Activated naive CD4-positive, alpha-beta T cell treated with anti-CD3 and anti-CD28 coated beads, Interleukin-2, amount 50 U/mL, for 16 hours (primary cell): Measurements from ENCODE around the gene KCTD15.

Experiments used
- DNase-seq: peaks from one replicate; pipeline ENCODE4 v3.0.0-alpha.2; 2020

The KCTD15 gene, protein sequence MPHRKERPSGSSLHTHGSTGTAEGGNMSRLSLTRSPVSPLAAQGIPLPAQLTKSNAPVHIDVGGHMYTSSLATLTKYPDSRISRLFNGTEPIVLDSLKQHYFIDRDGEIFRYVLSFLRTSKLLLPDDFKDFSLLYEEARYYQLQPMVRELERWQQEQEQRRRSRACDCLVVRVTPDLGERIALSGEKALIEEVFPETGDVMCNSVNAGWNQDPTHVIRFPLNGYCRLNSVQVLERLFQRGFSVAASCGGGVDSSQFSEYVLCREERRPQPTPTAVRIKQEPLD

DNA sequence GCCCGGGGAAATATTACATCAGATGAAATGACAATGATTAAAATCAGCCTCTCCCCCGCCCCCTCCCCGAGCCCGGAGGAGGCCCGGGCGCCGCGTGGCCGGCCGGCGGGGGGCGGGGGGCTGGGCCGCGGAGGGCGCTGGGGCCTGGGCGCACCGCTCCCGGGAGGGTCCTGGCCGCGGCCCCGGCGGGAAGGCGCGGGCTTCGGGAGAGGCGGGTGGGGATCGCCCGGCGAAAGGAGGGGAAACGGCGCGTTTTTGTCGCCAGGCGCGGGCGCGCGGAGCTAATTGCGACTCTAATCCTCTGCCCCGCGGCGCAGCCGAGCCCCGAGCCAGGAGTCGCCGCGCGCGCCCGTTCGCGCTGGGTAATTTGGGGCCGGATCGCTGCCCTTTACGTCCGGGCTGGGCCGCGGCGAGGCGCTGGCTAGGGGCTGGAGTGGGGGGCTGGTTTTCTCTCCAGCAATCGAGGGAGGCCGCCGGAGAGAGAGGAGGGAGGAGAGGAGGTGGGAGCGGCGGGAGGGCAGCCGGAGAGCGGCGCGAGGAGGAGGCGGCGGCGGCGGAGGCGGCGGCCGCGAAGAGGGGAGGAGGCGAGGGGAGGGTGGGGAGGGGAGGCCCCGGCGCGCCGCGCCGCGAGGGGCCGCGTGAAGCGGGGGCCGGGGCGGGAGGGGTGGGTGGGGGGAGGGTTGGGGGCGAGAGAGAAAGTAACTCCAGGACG is at the start of gene KCTD15:
Gene KCTD15 (plus strand): TSS at position 707 of the 712 bp plus-strand sequence. CDS start 3,585 bp downstream, outside the sequence.
- peak; percentile 46 for DNase-seq

DNA sequence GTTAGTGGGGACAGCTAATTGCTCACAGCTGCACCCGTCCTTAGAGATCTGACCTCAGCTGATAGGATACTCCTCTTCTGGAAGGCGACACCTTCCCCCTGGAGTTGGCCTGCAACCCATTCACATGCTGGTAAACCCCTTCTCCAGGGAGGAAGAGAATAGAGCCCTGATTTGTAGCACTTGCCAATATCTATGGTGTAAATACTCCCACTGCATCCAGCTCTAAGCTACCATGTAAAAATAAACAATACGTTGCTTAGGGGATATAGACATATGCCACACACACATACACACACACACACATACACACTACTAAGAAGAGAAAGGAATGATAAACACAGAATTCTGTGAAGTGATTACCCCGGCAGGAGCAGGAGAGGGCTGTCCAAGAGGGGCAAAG is 49.4 kb upstream of the KCTD15 start:
- DNase-seq, result no peak

DNA sequence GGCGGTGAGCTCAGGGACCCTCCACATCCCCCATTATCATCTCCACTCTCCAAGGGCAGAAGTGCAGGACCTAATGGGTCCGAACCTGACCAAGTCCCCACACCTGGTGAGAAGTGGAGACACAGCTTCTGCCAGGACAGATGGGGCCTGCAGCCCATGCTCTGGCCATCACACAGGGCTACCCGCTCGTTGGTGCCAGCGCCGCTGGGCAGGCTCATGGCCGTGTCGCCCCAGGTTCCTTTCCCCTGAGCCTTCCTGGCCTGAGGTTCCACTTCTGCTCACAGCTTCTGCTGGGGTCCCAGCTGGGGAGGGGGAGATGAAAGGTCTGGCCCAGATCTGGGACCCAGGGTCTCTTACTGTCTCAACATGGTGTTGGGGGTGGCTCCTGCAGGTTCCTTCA is 48.4 kb upstream of the KCTD15 start:
- no peak for DNase-seq

DNA sequence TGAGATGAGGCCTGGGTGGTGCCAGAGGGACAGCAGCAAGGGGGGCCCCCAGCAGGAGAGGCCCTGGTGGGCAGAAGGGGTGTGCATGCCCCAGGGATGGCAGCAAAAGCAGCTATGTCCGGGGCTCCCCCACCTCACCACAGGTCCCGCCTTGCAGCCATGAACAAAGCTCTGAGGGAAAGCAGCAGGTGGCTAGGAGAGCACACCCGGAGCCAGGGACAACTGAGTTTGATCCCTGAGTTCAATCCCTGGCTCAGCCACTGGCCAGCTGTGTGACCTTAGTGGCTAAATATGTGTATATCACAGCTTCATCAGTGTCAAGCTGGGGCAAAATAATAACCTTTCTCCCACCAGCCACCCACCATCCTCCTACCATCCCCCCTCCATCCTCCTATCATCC is 47.7 kb upstream of the KCTD15 start:
- no peak for DNase-seq

DNA sequence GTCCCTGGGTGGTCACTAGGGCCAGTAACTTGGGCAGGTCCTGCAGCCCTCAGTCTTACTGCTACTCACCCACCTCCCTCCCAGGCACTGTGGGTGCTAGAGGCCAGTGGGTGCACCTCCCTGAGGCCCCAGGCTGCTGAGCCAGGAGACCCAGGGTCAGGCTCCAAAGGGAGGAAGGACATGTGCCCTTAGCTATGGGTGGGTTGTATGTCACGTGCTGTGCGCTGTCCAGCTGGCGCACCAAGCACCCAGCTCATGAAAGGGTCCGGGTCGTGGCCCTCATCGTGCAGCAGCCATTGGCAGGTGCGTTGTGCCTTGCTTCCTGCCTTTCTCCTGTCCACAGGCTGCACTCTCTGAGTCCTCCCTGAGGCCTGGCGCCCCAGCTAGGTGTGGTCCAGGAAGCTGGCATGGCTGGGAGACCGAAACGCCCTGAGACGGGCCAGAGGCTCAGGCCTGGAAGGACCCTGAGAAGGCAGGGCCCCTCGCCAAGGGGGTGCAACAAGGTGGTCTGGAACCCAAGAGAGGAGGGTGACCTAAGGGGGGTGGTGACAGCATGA is 47.0 kb upstream of the KCTD15 start:
- no peak for DNase-seq

DNA sequence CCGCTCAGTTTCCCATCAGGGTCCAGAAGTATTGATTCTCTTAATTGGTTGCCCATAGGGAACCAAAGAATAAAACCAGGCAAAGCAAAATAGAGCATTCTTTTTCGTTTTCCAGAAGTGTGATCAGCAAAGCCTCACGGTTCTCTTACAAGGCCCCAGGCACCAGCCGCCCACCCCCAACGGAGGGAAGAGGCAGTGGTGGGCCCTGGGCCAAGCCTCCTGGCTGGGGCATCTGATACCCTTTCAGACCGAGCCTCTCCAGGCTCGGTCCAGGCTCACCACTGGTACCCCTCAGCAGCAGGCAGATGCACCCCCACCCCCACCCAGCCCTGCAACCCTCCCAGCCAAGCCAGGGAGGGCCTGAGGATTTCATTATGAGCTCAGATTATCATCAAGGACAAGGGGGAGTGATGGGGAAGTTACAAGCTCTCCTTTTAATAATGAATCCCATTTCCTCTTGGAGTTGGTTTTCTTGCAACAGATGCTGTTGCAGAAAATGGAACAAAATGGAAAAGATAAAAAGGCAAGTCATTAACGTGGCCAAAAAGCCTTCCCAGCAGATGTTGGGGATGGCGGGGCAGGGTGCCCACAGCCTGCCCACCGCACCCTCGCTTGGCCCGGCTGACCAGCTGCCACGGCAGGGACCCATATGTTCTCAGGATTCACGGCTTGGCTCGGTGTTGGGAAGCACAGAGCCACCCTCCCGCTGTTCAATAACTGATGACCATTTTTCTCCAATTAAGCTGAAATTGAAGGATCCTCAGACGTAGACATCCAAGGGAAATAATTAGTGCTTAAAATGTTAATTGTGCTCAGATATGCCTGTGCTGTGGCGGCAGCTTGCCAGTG is 45.9 kb upstream of the KCTD15 start:
- no peak for DNase-seq

DNA sequence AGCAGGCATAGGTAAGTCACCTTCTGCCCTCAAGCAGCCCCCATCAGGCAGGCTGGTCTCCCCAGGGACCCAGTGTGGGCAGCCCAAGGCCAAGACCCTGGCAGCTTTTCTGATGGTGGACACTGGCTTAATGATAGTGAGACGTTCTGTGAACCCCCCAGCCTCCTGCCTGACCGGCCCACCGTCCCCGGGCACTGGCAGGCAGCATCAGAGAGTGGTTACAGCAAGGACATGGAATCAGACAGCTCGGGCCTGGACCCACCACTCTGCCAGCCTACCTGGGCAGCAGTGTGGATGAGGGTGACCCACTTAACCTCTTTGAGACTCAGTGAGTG is 45.3 kb upstream of the KCTD15 start:
- no peak for DNase-seq

DNA sequence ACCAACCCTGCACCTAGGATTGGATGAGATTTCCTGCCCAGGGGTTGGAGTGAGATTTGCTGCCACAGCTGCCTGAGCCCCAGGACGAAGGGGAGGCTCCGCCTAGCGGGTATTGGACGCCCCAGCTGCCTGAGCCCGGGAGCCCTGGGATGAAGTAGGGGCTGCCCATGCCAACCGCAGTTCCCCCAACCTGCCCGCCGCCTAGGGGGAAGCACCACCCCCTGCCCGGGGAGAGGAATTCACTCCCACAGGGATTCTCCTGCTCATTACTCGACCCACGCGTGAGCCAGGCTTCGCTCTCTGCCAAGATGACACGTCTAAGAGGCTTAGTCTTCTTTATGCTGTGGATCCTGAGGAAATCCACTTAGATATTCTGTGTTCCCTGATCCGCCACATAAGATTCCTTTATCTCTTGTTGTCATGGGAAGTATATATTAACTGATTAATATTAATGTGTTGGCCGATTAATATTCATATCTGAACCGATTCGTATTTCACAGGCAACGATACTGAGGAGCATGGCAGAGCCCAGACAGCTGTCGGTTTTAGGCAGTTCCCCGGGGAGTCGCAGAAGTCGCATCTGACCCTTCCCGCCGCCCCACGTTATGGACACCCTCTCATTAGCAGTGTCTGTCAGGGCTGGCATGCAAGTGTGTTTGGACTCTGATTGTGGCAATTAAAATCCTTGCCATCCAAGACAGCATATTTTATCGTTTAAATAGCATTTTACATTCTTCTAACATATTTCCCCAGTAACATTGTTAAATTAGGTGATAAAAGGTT is 44.5 kb upstream of the KCTD15 start:
- no peak for DNase-seq

DNA sequence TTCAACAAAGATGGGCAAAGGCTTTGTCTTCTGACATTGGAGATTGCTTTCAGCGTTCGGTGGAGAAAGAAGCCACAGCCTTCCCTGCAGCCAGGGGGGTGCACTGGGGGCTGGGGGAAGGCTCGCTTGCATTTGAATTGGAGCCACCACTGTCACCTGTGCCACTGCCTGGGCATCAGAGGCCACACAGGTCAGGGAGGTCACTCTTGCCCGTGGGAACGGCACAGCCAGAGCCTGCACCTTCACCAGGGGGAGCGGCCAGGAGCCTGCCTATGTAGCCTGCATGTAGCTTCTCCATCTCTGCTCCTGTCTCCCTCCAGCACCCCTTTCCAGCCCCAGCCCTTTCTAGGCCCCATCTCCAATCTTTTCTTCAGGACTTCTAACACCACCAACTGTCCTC is 43.7 kb upstream of the KCTD15 start:
- no peak for DNase-seq

DNA sequence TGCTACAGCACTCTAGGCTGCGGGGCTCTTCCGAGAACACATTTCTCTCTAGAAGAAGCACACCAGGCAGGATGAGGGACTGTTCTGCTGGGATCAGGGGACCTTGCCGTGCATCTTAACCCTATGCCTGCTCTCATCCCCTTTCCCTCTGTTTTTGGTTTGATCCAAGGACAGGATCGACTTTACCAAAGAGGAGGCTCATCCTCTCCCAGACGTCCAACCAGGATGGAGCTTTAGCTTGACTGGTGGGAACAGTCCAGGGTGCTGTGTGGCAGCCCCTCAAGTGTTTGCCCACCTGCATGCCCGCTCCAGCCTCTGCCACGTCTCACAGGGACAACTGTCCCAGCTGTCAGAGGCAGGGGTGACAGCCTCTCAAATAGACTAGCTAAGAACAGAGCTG is 42.3 kb upstream of the KCTD15 start:
- no peak for DNase-seq

DNA sequence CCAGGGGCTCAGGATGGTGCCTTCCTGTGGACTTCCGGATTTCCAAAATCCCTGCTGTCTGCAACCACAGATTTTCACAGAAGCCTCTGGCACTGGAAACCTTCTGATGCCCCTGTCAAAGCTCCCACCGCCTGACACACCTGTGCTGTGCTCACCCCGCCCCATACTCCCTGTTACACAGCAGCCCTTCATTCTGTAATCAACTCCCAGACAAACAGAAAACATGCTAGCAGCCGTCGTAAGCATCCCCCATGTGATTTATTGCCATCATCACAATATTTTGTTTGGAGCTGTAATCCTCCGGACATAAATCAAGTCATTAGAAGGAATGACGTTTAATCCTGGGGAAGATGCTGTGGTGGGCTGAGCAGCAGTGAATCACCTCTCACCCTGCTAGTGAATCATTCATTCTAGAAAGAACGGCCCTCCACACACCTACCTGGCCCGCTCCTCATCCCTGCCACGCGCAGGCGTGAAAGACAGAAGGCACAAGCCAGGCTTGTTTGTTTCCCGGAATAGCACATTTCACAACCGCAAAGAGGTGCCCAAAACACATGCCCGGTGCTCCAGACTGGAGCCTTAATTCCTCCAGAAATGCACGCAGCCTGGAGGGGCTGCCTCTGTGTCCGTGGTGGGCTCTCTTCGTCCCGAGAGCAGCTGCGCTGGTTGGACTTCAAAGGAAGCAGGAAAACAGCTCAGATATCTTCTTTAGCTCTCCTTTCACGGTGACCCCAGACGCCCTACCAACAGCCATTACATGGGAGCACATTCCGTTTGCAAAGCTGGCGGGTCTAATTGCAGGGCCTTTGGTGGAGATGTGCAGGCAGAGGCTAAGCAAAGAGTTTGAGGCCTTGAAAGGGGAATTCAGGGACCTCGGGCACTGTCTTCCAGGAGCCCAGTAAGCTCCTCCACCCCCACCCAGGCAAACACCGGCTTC is 41.3 kb upstream of the KCTD15 start:
- DNase-seq, result no peak

DNA sequence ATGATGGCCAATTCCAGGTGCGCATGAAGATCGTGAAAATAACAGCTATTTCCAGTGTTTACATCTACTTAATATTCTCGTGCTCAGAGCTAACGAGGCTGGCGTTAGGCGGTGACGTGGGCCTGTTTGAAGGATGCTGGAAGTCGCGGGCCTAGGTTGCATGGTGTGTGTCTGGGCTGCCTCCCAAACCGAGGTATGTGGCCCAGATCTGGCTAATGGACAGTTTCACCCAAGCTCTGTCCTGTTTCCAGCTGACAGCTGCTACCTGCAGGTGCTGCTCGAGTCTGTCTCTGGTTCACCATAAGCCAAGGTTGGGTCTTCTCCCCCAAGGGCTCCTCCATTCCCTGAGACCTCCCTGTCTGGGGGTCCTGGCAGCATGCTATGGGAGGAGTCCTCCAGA is 40.5 kb upstream of the KCTD15 start:
- no peak for DNase-seq

DNA sequence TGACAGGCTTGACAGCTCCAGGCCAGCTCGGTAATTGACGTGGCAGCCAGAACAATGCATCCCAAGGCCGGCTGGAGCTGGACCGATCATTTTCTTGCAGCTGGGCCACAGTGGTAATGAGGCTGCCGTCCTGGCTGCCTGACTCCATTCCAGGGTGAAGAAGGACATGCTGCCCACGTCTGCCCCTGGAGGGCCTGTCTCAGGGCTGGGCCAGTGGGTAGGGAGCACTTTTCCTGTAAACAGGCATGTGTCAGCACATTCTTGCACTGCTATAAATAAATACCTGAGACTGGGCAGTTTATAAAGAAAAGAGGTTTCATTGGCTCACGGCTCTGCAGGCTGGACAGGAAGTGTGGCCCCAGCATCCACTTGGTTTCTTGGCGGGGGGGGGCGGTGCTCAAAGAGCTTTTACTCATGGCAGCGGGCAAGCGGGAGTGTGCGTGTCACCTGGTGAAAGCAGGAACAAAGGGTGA is 38.1 kb upstream of the KCTD15 start:
- no peak for DNase-seq

DNA sequence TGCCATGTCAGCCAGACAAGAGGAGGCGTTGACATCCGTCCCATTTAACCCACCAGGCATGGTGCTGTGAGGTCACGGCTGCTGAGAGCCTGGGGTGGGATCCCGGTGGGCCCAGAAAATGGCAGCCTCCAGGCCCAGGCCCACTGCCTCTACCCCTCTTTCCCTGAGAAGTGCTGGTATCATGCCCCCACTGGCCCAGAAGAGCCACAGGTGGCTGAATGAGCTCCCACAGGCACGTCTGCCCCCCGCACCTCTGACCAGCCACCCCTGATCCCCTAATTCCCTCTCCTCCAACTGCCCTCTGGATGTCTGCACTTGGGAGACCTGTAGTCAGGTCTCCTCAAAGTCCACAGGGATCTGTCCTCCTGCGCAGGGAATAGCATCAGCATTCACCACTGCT is 37.3 kb upstream of the KCTD15 start:
- DNase-seq, result no peak

DNA sequence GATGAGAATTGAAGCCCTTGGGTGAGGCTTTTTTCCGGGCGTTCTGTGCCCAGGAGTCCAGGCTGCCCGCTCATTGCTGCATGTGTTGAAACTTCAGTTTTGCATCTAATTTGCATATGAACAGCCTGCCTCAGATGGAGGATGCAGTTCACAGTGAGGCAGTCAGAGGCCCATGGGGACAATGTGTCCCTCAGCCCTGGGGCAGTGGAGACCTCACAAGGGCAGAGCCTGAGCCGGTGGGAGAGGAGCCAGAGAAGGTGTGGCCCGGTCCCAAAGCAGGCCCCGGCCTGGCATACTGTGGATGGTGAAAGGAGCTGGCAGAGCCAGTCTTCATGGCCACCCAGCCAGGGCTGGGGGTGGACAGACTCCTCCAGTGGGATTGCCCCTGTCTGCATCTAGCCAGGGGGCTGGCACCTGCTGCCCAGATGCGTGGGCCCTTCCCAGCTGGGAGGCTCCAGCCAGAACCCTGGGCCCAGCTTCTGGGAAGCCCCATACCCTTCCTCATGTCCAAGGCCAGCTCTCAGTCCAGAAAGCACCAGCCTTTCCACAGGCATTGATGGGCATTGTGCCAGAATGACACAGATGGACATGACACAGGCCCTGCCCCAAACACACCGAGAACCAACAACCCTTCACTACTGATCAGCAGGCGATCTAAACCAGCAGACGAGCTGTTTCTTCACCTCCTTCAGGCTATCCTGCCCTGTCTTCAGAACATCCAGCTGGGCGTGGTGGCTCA is 32.9 kb upstream of the KCTD15 start:
- no peak for DNase-seq

DNA sequence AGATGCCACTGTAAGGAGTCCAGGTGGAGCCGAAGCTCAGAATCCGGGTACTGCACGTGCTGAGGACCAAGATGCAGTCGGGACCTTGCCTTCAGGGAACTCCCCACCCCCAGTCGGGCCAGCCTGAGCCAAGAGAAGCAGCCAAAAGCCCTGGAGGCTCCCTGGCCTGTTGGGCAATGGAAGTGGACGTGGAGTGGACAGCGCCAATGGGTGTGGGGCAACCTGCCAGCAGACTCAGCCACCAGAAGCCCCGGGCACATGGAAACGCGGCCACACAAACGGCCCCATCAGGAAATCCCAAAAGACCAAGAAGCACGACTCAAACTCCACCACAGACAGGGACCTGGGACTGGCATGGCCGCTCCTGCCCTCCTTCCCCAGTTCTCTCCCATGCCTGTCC is 30.0 kb upstream of the KCTD15 start:
- no peak for DNase-seq

DNA sequence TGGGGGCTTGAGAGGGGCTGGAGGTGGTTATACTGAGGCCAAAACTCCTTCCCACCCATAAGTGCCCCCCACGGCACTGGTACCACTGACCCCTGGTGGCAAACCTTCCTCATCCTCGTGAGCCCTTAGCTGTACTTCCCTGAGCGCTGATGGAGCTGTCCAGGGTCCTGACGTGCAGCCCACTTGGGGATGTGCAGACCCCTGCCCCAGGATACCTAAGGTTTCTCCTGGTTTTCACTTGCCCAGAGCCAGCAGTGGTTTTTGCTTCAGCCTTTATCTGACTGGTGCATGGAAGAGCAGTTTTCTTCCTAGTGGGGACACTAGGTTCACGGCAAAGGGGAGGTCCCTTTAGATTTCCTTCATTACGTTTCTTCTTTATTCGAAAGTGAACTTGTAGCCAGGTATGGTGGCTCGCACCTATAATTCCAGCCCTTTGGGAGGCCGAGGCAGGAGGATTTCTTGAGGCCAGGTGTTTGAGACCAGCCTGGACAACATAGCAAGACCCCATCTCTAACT is 28.7 kb upstream of the KCTD15 start:
- no peak for DNase-seq

DNA sequence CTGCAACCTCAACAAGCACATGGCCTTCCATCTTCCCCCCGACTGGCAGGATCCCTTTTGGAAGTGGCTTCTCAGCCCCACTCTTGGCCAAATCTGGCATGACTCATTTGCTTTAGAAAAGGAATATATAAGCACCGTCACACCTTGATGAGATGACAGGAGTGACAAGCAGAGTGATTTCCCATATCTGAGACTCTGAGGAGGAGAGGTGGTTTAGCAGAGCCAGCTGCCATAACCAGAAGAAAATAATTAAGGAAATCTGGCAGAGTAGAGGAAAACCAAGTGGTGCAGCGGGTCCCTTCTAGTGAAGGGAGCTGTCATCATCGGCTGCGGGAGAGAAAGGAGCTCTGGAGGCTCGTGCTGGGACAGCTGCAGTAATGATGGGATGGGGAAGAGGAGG is 27.5 kb upstream of the KCTD15 start:
- DNase-seq, result no peak

DNA sequence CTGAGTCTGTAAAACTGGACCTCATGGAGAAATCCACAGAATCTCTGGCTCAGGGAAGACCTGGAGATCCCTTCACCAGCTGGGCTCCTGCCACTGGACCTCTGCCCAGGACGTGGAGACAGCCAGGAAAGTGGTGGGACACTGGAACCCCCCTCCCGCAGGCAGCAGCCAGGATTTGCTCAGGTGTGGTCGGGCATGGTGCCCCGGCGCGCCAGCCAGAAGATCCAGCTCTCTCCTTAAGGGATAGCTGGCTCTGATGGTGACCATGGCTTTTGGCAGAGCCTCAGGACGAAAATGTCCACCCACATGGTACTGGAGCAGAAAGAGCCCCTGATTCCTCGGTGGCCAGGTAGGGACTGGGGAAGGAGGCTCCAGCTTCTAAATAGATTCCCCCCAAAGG is 26.6 kb upstream of the KCTD15 start:
- no peak for DNase-seq

DNA sequence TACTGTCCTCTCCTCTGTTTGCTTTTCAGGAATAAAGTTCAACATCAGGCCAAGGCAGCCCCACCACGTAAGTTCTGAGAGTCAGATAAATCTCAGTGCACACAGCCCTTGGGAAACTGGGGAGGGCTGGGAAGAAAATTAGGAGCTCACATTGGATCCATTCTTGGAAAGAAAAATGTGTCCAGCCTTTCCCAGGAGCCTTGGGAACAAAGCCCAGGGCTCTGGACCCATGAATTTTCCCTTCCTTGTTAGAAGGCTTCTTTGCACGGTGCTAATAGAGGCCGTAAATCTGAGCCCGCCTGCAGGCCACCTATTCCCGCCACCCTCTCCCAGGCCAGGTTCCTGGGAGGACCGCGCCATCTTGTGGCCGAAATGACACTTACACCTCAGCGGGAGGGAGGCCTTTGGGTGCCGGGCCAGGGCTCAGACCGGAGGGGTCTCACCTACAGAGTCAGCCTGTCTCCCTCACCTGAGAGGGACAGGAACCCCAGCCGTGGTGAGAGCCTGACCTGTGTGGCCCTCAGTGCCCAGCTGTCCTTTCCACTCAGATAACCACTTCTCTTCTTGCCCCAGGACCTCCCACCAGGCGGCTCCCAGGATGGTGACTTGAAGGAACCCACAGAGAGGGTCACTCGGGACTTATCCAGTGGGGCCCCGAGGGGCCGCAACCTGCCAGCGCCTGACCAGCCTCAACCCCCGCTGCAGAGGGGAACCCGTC is 25.1 kb upstream of the KCTD15 start:
- peak; percentile 60 for DNase-seq
